ENCODE results near the gene FLNB. TPM values are rescaled to one million over a fixed set of nuclear protein-coding genes. Genes with fewer than 3 reads are reported as not detected.

FLNB gene
- total and polyA plus RNA-seq, 2 of the 13 experiments (the other 11 are each of a cell fraction or from before 2014, with no cell fraction given): 106 to 130 TPM

GRCh38 chr3:57961177-57961827, 46.9 kb upstream of the FLNB start (continued):
- TF ChIP-seq, protein P1, sequence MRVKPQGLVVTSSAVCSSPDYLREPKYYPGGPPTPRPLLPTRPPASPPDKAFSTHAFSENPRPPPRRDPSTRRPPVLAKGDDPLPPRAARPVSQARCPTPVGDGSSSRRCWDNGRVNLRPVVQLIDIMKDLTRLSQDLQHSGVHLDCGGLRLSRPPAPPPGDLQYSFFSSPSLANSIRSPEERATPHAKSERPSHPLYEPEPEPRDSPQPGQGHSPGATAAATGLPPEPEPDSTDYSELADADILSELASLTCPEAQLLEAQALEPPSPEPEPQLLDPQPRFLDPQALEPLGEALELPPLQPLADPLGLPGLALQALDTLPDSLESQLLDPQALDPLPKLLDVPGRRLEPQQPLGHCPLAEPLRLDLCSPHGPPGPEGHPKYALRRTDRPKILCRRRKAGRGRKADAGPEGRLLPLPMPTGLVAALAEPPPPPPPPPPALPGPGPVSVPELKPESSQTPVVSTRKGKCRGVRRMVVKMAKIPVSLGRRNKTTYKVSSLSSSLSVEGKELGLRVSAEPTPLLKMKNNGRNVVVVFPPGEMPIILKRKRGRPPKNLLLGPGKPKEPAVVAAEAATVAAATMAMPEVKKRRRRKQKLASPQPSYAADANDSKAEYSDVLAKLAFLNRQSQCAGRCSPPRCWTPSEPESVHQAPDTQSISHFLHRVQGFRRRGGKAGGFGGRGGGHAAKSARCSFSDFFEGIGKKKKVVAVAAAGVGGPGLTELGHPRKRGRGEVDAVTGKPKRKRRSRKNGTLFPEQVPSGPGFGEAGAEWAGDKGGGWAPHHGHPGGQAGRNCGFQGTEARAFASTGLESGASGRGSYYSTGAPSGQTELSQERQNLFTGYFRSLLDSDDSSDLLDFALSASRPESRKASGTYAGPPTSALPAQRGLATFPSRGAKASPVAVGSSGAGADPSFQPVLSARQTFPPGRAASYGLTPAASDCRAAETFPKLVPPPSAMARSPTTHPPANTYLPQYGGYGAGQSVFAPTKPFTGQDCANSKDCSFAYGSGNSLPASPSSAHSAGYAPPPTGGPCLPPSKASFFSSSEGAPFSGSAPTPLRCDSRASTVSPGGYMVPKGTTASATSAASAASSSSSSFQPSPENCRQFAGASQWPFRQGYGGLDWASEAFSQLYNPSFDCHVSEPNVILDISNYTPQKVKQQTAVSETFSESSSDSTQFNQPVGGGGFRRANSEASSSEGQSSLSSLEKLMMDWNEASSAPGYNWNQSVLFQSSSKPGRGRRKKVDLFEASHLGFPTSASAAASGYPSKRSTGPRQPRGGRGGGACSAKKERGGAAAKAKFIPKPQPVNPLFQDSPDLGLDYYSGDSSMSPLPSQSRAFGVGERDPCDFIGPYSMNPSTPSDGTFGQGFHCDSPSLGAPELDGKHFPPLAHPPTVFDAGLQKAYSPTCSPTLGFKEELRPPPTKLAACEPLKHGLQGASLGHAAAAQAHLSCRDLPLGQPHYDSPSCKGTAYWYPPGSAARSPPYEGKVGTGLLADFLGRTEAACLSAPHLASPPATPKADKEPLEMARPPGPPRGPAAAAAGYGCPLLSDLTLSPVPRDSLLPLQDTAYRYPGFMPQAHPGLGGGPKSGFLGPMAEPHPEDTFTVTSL (CRISPR knock-in tag; IDR thresholded peaks at IDR 0.05; ENCODE audit: borderline replicate concordance): peak; percentile 83; the same call in 1 of the 2 replicates
- TF ChIP-seq, protein P2, sequence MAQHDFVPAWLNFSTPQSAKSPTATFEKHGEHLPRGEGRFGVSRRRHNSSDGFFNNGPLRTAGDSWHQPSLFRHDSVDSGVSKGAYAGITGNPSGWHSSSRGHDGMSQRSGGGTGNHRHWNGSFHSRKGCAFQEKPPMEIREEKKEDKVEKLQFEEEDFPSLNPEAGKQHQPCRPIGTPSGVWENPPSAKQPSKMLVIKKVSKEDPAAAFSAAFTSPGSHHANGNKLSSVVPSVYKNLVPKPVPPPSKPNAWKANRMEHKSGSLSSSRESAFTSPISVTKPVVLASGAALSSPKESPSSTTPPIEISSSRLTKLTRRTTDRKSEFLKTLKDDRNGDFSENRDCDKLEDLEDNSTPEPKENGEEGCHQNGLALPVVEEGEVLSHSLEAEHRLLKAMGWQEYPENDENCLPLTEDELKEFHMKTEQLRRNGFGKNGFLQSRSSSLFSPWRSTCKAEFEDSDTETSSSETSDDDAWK (CRISPR knock-in tag; IDR thresholded peaks at IDR 0.05): no peak
- TF ChIP-seq BCL3 (CRISPR knock-in tag; IDR thresholded peaks at IDR 0.05) (peak; percentile 63), CCDC6 (CRISPR knock-in tag; IDR thresholded peaks at IDR 0.05) (peak; percentile 58; the same call in 1 of the 2 replicates), ELF1 (CRISPR knock-in tag; IDR thresholded peaks at IDR 0.05) (peak; percentile 43), CENPX (CRISPR knock-in tag; IDR thresholded peaks at IDR 0.05) (no peak), SAP130 (CRISPR knock-in tag; IDR thresholded peaks at IDR 0.05; ENCODE audit: low read depth) (peak; percentile 82), PITX1 (CRISPR knock-in tag; IDR thresholded peaks at IDR 0.05) (peak; percentile 94), TFAP4 (IDR thresholded peaks at IDR 0.05; ENCODE audit: borderline replicate concordance, low read depth) (no peak; the same call in none of the 2 replicates), NFKBIZ (CRISPR knock-in tag; IDR thresholded peaks at IDR 0.05) (0 out of 2 replicates have a peak, but pooled peaks have one; percentile 65), IKZF4 (CRISPR knock-in tag; IDR thresholded peaks at IDR 0.05; ENCODE audit: borderline replicate concordance, low read depth, not compliant biosample characterization) (peak; percentile 68)
- TF ChIP-seq, protein P3, sequence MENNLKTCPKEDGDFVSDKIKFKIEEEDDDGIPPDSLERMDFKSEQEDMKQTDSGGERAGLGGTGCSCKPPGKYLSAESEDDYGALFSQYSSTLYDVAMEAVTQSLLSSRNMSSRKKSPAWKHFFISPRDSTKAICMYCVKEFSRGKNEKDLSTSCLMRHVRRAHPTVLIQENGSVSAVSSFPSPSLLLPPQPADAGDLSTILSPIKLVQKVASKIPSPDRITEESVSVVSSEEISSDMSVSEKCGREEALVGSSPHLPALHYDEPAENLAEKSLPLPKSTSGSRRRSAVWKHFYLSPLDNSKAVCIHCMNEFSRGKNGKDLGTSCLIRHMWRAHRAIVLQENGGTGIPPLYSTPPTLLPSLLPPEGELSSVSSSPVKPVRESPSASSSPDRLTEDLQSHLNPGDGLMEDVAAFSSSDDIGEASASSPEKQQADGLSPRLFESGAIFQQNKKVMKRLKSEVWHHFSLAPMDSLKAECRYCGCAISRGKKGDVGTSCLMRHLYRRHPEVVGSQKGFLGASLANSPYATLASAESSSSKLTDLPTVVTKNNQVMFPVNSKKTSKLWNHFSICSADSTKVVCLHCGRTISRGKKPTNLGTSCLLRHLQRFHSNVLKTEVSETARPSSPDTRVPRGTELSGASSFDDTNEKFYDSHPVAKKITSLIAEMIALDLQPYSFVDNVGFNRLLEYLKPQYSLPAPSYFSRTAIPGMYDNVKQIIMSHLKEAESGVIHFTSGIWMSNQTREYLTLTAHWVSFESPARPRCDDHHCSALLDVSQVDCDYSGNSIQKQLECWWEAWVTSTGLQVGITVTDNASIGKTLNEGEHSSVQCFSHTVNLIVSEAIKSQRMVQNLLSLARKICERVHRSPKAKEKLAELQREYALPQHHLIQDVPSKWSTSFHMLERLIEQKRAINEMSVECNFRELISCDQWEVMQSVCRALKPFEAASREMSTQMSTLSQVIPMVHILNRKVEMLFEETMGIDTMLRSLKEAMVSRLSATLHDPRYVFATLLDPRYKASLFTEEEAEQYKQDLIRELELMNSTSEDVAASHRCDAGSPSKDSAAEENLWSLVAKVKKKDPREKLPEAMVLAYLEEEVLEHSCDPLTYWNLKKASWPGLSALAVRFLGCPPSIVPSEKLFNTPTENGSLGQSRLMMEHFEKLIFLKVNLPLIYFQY (CRISPR knock-in tag; IDR thresholded peaks at IDR 0.05; ENCODE audit: borderline replicate concordance): peak; percentile 48; the same call in 1 of the 2 replicates
- TF ChIP-seq, protein P4, sequence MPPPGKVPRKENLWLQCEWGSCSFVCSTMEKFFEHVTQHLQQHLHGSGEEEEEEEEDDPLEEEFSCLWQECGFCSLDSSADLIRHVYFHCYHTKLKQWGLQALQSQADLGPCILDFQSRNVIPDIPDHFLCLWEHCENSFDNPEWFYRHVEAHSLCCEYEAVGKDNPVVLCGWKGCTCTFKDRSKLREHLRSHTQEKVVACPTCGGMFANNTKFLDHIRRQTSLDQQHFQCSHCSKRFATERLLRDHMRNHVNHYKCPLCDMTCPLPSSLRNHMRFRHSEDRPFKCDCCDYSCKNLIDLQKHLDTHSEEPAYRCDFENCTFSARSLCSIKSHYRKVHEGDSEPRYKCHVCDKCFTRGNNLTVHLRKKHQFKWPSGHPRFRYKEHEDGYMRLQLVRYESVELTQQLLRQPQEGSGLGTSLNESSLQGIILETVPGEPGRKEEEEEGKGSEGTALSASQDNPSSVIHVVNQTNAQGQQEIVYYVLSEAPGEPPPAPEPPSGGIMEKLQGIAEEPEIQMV (CRISPR knock-in tag; IDR thresholded peaks at IDR 0.05; ENCODE audit: low read depth): peak; percentile 60; the same call in 1 of the 2 replicates
